Activated CD8-positive, alpha-beta T cell treated with anti-CD3 and anti-CD28 coated beads, Interleukin-2, amount 10 ng/mL, durations not matched to agents 7 days and 5 days (primary cell): ENCODE results near the gene ZNG1F. TPM values are rescaled to one million over a fixed set of nuclear protein-coding genes. Genes with fewer than 3 reads are reported as not detected.
A peak's percentile ranks its signal among the peaks of the same experiment; 100 is the strongest.
"Not testable (repeated sequence)": the region's sequence is repeated elsewhere in the genome, so short reads cannot be mapped to it uniquely, and the experiment has no call there.

ENCODE experiments used
- ATAC-seq: fragments of 150-1000 bp; cut with Tn5 transposase; one replicate; pipeline ENCODE4 v1.10.0; 2021; ENCODE audit warnings: moderate library complexity
- CTCF ChIA-PET: fragments of 350-600 bp; sonication (Branson Sonifier 250); formaldehyde crosslinking; loops from one replicate; lab custom pipeline; 2021; ENCODE audit warnings: antibody characterized with exemption; lab: Charles Lee
- POLR2A ChIA-PET: fragments of 350-600 bp; sonication (Branson Sonifier 250); formaldehyde crosslinking; loops from one replicate; lab custom pipeline; 2021; ENCODE audit warnings: antibody characterized with exemption; lab: Charles Lee
- DNase-seq: peaks from one replicate; pipeline ENCODE4 v3.0.0-alpha.2; 2020
- H3K27ac Mint-ChIP-seq: one replicate; pipeline ENCODE4 v1.8.0; 2021; ENCODE audit warnings: mild to moderate bottlenecking, mixed read lengths
- H3K27me3 Mint-ChIP-seq: one replicate; pipeline ENCODE4 v1.8.0; 2021; ENCODE audit warnings: low read depth, mixed read lengths
- H3K36me3 Mint-ChIP-seq: one replicate; pipeline ENCODE4 v1.8.0; 2021; ENCODE audit warnings: low read depth, mixed read lengths
- H3K4me1 Mint-ChIP-seq: one replicate; pipeline ENCODE4 v1.8.0; 2021; ENCODE audit warnings: low read depth, mixed read lengths
- H3K4me3 Mint-ChIP-seq: one replicate; pipeline ENCODE4 v1.8.0; 2021; ENCODE audit warnings: mild to moderate bottlenecking, mixed read lengths
- H3K9me3 Mint-ChIP-seq: one replicate; pipeline ENCODE4 v1.8.0; 2022; ENCODE audit warnings: mixed read lengths; ENCODE audit not compliant: insufficient read depth
- microRNA-seq: library from miRNA; unstranded; fragments of <30 nt; microRNA quantifications from one replicate; pipeline ENCODE4 v1.2.0, GENCODE V29; 2022
- total RNA-seq, 2 experiments: library from RNA; stranded (reverse); gene quantifications; one replicate each; pipeline ENCODE4 v1.2.3, GENCODE V29; 2021

The ZNG1F gene
- total RNA-seq, 2 experiments from 2014 or later: 7.6 to 11.6 TPM

DNA sequence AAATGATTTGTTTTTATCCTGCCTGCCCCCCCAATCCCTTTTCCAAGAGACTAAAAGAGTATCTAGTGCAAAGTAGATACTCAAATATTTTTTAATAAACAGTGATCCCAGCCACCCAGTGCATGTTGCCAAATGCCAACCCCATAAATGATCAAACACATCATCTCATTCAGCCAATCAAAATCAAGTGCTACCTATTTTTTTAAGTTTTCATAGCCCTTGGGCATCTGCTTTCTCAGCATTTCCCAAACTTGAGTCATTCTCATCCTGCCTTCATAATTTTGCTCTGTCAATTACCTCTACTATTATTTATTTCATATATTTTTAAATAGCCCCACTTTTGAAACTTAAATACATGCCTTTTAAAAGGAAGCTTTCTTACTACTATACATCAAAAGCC lies 98.2 kb downstream of the ZNG1F start:
- H3K36me3 Mint-ChIP-seq, H3K27me3 Mint-ChIP-seq, CTCF ChIA-PET, ATAC-seq, H3K4me3 Mint-ChIP-seq, H3K9me3 Mint-ChIP-seq, POLR2A ChIA-PET, DNase-seq, H3K27ac Mint-ChIP-seq, H3K4me1 Mint-ChIP-seq: not testable (repeated sequence)

DNA sequence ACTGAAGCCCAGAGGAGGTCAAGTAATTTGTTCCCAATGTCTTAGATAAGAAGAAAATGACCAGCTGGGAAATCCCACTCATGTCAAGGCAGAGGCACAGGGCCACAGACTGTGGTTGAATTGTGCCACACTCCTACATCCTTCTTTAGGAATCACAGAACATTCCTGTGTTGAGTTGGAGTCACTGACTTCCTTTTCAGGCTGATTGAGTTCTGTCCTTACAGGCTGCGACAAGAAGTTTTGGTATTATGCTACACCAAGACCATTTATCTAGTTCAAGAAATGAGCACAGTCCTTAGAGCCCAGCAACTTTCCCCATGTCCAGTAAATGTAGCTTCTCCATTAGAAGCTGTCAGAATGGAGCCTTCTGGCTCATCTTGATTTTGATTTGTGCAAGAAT lies 98.7 kb downstream of the ZNG1F start:
- H3K27ac Mint-ChIP-seq, CTCF ChIA-PET, ATAC-seq, POLR2A ChIA-PET, H3K9me3 Mint-ChIP-seq, DNase-seq, H3K27me3 Mint-ChIP-seq, H3K4me3 Mint-ChIP-seq, H3K4me1 Mint-ChIP-seq, H3K36me3 Mint-ChIP-seq: not testable (repeated sequence)

DNA sequence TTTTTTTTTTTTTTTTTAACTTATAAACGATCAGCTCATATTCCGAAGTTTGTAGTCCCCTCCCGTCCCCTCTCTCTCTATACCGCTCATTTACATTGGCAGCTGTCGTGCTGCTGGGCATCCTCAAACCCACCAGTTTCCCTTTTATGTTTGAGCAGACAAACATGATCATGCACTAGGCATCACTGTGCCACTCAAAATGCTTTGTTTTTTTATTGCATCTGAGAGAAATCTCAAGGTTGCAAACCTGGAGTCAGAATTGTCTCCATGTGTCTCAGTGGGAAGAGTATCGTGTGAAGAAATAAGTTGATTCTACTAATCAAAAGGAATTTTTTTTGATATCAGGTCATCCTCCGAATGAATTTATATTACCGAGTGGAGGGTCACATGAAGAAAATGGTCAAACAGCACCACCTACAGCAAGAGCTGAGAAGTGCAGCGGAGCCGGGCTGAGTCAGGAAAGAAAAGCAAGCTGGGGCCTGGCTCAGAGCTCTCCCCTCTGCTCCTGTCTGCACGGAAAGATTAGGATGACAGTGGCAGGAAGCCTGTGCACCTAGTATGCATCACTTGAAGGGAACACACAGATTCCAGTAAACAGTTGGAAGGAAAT lies 100.6 kb downstream of the ZNG1F start:
- H3K9me3 Mint-ChIP-seq, H3K36me3 Mint-ChIP-seq, H3K4me3 Mint-ChIP-seq, POLR2A ChIA-PET, H3K27ac Mint-ChIP-seq, H3K4me1 Mint-ChIP-seq, DNase-seq: not testable (repeated sequence)
- CTCF ChIA-PET: interaction anchor here (1.5 kb wide), 1 partner anchor 97 kb away, joined by 3 read pairs; no protein-coding TSS in a partner anchor
- peaks cover 10% of the 10 kb centered on the region for H3K27me3 Mint-ChIP-seq
- peak; percentile 75 for ATAC-seq

GRCh38 chr9:41087929-41088328 lies 101.2 kb downstream of the ZNG1F start:
- CTCF ChIA-PET: interaction anchor here (1.5 kb wide), 1 partner anchor 96 kb away, joined by 3 read pairs; no protein-coding TSS in a partner anchor
- H3K4me3 Mint-ChIP-seq, POLR2A ChIA-PET, ATAC-seq, H3K4me1 Mint-ChIP-seq, H3K27ac Mint-ChIP-seq, H3K9me3 Mint-ChIP-seq, H3K36me3 Mint-ChIP-seq, DNase-seq: not testable (repeated sequence)
- H3K27me3 Mint-ChIP-seq: peaks cover 11% of the 10 kb centered on the region

- ATAC-seq, H3K27ac Mint-ChIP-seq, POLR2A ChIA-PET, H3K4me1 Mint-ChIP-seq, H3K4me3 Mint-ChIP-seq, H3K36me3 Mint-ChIP-seq, DNase-seq, H3K9me3 Mint-ChIP-seq: not testable (repeated sequence)
- CTCF ChIA-PET: interaction anchor here (1.5 kb wide), 1 partner anchor 95 kb away, joined by 3 read pairs; no protein-coding TSS in a partner anchor
- H3K27me3 Mint-ChIP-seq: peaks cover 14% of the 10 kb centered on the region
Measured at GRCh38 chr9:41087157-41087780, 101.8 kb downstream of the ZNG1F start.

DNA sequence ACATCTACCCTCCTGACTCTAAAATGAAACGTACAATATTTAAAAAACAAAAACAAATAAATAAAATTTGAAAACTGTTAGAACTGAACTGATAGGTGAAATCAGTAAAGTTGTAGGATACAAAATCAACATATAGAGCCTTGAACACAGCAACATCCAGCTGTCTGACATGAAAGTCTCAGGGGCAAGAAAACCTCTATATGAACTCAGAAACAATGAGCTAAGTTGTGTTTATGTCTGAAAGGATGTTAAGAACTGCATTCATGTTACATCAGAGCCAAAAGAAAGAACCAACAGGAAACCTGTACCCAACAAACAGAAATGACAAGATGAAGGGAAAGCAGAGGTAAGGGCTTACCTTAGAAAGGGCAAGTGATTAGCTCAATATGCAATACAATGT lies 102.4 kb downstream of the ZNG1F start:
- H3K27me3 Mint-ChIP-seq: peaks cover 15% of the 10 kb centered on the region
- H3K36me3 Mint-ChIP-seq, POLR2A ChIA-PET, H3K9me3 Mint-ChIP-seq, H3K4me1 Mint-ChIP-seq, H3K4me3 Mint-ChIP-seq, DNase-seq, ATAC-seq, H3K27ac Mint-ChIP-seq: not testable (repeated sequence)
- CTCF ChIA-PET: interaction anchor here (1.5 kb wide), 1 partner anchor 95 kb away, joined by 3 read pairs; no protein-coding TSS in a partner anchor

DNA sequence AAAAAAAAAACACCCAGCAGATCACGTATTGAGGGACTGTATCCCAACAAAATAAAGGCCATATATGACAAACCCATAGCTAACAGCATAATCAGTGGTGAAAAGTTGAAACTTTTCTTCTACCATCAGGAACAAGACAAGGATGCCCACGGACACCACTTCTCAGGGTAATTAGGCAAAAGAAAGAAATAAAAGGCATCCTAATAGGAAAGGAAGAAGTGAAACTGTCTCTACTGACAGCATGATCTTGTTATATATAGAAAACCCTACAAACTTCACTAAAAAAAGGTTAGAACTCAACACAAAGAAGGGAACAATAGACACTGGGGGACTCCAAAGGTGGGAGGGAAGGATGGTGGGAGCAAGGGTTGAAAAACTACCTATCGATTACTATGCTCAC lies 102.9 kb downstream of the ZNG1F start:
- H3K36me3 Mint-ChIP-seq, H3K4me1 Mint-ChIP-seq, H3K27ac Mint-ChIP-seq, H3K4me3 Mint-ChIP-seq, CTCF ChIA-PET, POLR2A ChIA-PET, H3K9me3 Mint-ChIP-seq, DNase-seq, ATAC-seq: not testable (repeated sequence)
- H3K27me3 Mint-ChIP-seq: peaks cover 15% of the 10 kb centered on the region

DNA sequence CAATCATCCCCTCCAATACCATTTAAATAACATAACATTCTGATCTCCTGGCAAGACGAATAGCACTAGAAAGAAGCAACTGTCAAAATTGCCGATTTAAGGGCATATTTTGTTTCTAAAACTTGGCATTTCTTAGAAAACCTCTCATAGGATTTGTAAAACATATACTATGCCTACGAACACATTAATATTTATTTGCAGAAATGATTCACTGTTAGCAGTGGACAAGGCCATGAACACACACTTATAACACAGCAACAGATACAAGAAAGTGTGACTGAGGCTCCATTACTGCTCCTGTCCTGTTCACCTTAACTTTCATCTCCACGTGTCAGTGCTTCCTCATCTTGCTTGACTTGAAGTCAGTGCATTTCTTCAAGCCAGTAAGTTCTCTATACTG lies 106.8 kb downstream of the ZNG1F start:
- H3K27ac Mint-ChIP-seq, POLR2A ChIA-PET, H3K4me3 Mint-ChIP-seq, CTCF ChIA-PET, H3K9me3 Mint-ChIP-seq, H3K4me1 Mint-ChIP-seq, ATAC-seq, DNase-seq, H3K36me3 Mint-ChIP-seq: not testable (repeated sequence)
- H3K27me3 Mint-ChIP-seq: peaks cover 11% of the 10 kb centered on the region

Small RNAs within 50 kb of the gene (microRNA-seq; reads per million reads assigned to microRNA genes)
- gene MIR4477A: not detected

Other genes with a start within 250 kb of the ZNG1F start
- gene FOXD4L6, start 60.6 kb downstream of the ZNG1F start, total RNA-seq: not detected